ENCODE data around the gene COL23A1.
A peak's percentile ranks its signal among the peaks of the same experiment; 100 is the strongest.
"Not testable (repeated sequence)": the region's sequence is repeated elsewhere in the genome, so short reads cannot be mapped to it uniquely, and the experiment has no call there.

The COL23A1 gene

DNA sequence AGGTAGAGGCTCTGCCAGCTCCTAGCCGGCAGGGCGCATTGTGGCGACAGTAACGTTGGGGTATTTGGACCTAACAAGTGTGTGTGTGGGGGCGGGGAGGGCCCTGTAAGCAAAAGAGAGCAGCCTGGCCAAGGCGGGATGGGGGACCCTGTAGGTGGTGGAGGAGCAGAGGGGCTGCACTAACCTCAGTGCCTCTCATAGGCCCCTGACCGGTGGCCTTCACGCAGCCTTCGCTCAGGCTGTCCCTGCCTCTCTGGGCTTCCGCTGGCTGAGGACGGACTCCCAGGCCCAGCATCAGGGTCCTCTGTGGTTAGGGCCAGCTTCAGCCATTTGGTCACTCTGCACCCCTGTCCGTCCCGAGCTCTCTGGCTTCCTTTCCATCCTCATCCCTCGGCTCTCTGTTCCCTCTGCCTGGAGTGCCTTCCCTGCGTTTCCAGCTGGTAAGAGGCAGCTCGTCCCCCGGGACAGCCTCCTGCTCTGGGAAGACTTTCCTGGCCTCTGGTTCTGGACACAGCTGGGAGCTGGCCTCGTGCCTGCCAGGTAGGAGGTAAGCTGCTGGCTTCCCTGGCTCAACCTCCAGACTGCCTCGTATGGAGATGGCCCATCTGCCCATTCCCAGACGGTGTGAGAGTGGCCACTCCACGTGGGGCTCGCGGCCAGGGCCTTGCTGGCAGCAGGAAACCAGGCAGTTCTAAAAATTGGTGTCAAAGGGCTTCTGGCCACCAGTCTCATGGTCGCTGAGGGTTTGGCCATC is 318.3 kb downstream of the COL23A1 start:
- DNase-seq (ENCODE audit: low read depth, low spot score) = no peak

DNA sequence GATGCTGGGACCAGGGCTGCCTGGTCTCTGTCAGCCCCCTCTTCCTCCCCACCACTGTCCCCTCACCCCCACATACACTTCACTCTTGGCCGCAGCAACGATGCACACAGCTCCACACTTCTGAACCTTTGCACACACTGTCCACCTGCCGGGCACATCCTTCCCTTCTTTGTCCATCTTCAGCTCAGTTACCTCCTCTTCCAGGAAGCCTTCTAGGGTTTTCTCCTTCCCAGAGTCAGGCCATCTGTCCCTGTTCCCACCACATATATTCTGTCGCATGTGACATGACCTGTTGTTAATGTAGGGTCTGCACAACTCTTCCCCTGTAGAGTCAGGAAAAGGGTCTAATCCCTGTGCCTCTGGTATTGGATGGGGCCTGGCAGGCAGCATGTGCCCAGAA is 319.0 kb downstream of the COL23A1 start:
- no peak for DNase-seq (ENCODE audit: low read depth, low spot score)

- no peak for DNase-seq (ENCODE audit: low read depth, low spot score)
Measured at GRCh38 chr5:178269499-178269898, 320.7 kb downstream of the COL23A1 start.

- DNase-seq (ENCODE audit: low read depth, low spot score) = no peak
Measured at GRCh38 chr5:178267876-178268275, 322.3 kb downstream of the COL23A1 start.

- DNase-seq (ENCODE audit: low read depth, low spot score) = no peak
Measured at GRCh38 chr5:178267245-178267644, 322.9 kb downstream of the COL23A1 start.

DNA sequence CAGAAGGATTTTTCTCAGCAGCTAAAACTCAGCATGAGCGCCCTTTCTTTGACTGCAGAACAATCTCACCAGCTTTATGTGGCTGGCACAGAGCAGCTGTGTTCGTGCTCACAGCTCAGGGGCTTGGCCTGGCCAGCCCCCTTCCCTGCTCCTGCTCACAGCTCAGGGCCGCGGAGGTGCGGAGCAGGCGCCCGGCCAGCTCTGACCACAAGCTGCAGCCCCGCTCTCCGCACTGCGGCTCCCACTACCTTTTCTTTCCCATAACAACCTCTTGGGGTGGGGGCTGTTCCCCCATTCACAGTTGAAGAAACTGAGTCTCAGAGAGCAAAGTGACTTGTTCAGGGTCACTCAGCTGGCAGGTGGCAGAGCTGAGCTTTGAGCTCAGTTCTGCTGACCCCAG is 323.6 kb downstream of the COL23A1 start:
- DNase-seq (ENCODE audit: low read depth, low spot score) = no peak

GRCh38 chr5:178265746-178266145 is 324.4 kb downstream of the COL23A1 start:
- DNase-seq (ENCODE audit: low read depth, low spot score) = no peak

GRCh38 chr5:178264044-178264443 is 326.1 kb downstream of the COL23A1 start:
- DNase-seq (ENCODE audit: low read depth, low spot score) = no peak

GRCh38 chr5:178261666-178262600 is 328.3 kb downstream of the COL23A1 start:
- DNase-seq (ENCODE audit: low read depth, low spot score) = peak; percentile 34

DNA sequence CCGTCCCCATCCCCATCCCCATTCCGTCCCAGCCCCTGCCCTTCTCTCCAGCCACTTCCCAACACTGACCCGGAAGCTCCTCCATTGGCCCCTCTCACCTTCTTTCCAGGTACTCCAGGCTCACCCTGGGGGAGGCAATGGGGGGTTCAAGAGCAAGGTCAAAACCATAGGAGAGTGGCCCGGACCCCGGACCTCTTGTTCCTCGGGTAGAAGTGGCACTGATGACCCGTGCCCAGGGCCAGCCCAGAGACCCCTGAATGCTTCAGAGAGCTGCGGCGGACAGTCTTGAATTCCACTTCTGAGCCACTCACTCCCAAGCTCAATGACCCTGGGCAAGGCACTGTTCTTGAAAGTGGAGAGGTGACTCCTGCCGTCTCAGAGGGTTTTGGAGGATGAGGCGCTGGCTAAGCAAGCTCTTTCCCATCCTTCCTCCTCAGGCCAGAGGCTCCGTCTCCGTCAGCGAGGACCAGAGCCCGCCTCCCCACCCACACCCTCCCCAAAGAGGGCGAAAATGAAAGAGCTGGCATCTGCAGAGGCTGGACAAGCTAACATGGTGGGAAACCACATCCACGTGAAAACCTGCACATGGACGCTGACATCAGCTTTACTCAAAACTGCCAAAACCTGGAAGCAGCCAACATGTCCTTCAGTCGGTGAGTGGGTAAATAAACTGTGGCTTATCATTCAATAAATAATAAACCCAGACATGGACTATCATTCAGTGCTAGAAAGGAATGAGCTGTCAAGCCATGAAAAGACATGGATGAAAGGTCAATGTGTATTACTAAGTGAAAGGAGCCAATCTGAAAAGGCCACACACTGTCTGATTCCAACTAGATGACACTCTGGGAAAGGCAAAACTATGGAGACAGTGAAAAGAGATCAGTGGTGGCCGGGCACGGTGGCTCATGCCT is 330.3 kb downstream of the COL23A1 start:
- no peak for DNase-seq (ENCODE audit: low read depth, low spot score)

DNA sequence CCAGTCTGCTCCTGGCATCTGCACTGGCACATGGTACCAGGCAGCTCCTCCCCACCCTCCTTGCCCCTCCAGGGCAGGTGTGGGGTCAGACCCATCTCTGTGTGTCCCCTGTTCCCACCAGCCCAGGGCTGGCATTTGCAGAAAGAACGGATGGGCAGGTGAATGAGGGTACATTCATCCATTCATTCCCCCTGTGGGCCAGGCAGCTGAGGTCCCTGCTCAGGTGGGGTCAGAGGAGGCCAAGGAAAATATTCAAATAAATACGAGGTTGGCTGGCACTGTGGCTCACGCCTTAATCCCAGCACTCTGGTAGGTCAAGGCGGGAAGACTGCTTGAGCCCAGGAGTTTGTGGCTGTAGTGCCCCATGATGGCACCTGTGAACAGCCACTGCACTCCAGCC is 332.5 kb downstream of the COL23A1 start:
- DNase-seq (ENCODE audit: low read depth, low spot score) = no peak

DNA sequence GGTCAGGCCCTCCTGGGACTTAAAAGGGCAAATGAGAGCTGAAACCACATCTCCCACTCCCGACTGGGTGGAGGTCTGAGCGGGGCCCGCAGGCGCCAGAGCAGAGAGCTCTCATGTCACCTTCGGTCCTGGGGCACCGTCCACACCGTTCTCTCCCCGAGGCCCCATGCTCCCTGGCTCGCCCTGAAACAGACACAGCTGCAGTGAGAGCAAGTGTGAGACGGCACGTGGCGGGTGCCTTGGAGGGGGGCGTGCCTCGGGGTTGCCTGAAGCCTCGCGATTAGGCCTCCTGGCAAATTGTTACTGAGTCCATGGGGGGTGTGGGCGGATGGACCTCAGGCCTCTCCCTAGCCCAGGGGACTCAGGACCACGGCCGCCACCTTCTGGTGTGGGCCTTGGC is 333.4 kb downstream of the COL23A1 start:
- no peak for DNase-seq (ENCODE audit: low read depth, low spot score)

DNA sequence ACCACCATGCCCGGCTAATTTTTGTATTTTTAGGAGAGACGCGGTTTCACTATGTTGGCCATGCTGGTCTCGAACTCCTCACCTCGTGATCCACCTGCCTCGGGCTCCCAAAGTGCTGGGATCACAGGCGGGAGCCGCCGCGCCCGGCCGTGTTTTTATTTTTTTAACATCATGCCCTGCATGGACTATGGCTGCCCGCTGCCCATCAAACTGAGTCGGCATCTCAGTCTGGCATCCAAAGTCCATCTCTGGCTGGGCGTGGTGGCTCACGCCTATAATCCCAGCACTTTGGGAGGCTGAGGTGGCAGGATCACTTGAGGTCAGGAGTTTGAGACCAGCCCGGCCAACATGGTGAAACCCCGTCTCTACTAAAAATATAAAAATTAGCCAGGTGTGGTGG is 336.6 kb downstream of the COL23A1 start:
- not testable (repeated sequence) for DNase-seq (ENCODE audit: low read depth, low spot score)

- no peak for DNase-seq (ENCODE audit: low read depth, low spot score)
Measured at GRCh38 chr5:178252258-178252657, 337.9 kb downstream of the COL23A1 start.

- DNase-seq (ENCODE audit: low read depth, low spot score) = no peak
Measured at GRCh38 chr5:178250263-178250662, 339.9 kb downstream of the COL23A1 start.

- DNase-seq (ENCODE audit: low read depth, low spot score) = no peak
Measured at GRCh38 chr5:178249191-178249989, 340.8 kb downstream of the COL23A1 start.

GRCh38 chr5:178248750-178249149 is 341.4 kb downstream of the COL23A1 start:
- DNase-seq (ENCODE audit: low read depth, low spot score) = no peak

GRCh38 chr5:178247481-178248456 is 342.4 kb downstream of the COL23A1 start:
- no peak for DNase-seq (ENCODE audit: low read depth, low spot score)

DNA sequence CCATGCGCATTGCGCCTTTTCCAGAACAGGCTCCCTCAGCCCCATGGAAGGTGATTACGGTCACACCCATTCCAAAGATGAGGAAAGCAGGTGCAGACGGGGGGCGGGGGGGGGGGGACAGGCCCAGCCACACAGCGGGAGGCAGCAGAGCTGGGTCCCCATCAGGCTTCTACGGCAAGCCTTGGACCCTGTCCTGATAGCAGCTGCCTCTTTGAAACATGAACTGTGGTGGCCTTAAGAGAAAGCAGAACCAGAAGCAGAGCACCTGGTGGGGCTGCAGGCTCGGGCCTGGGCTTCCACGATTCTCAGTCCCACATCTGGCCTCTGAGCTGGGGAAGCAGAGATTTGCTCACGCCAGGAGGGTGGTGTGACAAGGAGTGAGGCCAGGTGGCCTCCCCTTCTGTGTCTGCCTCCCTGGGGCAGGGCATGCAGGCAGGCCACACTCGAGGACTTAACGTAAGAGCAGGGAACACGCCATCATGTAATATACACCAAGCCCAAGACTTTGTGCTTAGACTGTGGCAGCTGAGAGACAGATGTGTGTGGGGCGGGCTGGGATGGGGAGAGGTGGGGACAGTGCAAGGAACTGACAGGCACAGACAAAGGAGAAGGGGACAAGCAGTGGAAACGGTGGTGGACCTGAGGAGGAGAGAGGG is 343.4 kb downstream of the COL23A1 start:
- DNase-seq (ENCODE audit: low read depth, low spot score) = no peak
